Neutrophil (primary cell): ENCODE results near the gene ABCB8.

Experiments used
- H3K27ac ChIP-seq: fragments of 200-600 bp; sonication (generic); 2 replicates; pipeline ENCODE4 v1.5.1; 2016; ENCODE audit warnings: mild to moderate bottlenecking, moderate library complexity
- H3K27me3 ChIP-seq: fragments of 200-600 bp; sonication (generic); 2 replicates; pipeline ENCODE4 v1.6.0; 2016; ENCODE audit warnings: mild to moderate bottlenecking
- H3K36me3 ChIP-seq: fragments of 200-600 bp; sonication (generic); 2 replicates; pipeline ENCODE4 v1.5.1; 2017
- H3K4me1 ChIP-seq, 2 experiments: fragments of 200-600 bp in 1 of 2; sonication (generic) in 1 of 2; 1 replicate in 1 of 2; 2 replicates in 1 of 2; pipeline versions ENCODE4 v1.5.1 to v1.6.1; 2013 to 2016; ENCODE audit warnings: low read depth in 1 of 2, low read length in 1 of 2, mild to moderate bottlenecking in 1 of 2, moderate library complexity in 1 of 2; ENCODE audit not compliant: control insufficient read depth in 1 of 2, insufficient read depth in 1 of 2
- H3K4me3 ChIP-seq, 2 experiments: fragments of 200-600 bp in 1 of 2; sonication (generic) in 1 of 2; 1 replicate in 1 of 2; 2 replicates in 1 of 2; pipeline ENCODE4 v1.5.1; 2013 to 2016; ENCODE audit warnings: low read depth in 1 of 2, low read length in 1 of 2, mild to moderate bottlenecking in 1 of 2, moderate library complexity in 1 of 2
- H3K9me3 ChIP-seq: fragments of 200-600 bp; sonication (generic); 2 replicates; pipeline ENCODE4 v1.5.1; 2016
- TF ChIP-seq, protein P1 (sequence below): fragments of 200-600 bp; sonication (generic); IDR thresholded peaks from 2 replicates; pipeline ENCODE4 v1.5.1; 2016; ENCODE audit warnings: antibody characterized with exemption

The ABCB8 gene

DNA sequence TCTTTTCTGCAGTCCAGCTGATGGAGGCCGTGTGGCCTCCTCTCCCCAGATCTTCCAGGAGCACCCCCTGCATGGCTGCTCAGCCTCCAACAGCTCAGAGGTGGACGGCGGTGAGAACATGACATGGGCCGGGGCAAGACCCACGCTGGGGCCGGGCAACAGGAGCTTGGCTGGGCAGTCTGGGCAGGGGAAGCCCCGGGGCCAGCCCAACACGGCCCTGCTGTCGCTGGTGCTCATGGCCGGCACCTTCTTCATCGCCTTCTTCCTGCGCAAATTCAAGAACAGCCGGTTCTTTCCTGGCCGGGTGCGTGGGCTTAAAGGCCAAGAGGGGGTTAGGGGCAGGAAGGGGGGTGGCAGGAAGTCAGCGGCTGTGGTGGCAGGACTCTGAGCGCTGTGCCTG is 45.7 kb downstream of the ABCB8 start:
- Histone ChIP-seq H3K9me3 (no peaks in the 10 kb centered on the region), H3K4me3 (no peak overlapping the region), H3K36me3 (peaks cover 85% of the 10 kb centered on the region), H3K27me3 (no peaks in the 10 kb centered on the region), H3K4me1 (no peaks in the 10 kb centered on the region), H3K27ac (no peak overlapping the region)
- TF ChIP-seq, protein P1, sequence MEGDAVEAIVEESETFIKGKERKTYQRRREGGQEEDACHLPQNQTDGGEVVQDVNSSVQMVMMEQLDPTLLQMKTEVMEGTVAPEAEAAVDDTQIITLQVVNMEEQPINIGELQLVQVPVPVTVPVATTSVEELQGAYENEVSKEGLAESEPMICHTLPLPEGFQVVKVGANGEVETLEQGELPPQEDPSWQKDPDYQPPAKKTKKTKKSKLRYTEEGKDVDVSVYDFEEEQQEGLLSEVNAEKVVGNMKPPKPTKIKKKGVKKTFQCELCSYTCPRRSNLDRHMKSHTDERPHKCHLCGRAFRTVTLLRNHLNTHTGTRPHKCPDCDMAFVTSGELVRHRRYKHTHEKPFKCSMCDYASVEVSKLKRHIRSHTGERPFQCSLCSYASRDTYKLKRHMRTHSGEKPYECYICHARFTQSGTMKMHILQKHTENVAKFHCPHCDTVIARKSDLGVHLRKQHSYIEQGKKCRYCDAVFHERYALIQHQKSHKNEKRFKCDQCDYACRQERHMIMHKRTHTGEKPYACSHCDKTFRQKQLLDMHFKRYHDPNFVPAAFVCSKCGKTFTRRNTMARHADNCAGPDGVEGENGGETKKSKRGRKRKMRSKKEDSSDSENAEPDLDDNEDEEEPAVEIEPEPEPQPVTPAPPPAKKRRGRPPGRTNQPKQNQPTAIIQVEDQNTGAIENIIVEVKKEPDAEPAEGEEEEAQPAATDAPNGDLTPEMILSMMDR, result no peak

DNA sequence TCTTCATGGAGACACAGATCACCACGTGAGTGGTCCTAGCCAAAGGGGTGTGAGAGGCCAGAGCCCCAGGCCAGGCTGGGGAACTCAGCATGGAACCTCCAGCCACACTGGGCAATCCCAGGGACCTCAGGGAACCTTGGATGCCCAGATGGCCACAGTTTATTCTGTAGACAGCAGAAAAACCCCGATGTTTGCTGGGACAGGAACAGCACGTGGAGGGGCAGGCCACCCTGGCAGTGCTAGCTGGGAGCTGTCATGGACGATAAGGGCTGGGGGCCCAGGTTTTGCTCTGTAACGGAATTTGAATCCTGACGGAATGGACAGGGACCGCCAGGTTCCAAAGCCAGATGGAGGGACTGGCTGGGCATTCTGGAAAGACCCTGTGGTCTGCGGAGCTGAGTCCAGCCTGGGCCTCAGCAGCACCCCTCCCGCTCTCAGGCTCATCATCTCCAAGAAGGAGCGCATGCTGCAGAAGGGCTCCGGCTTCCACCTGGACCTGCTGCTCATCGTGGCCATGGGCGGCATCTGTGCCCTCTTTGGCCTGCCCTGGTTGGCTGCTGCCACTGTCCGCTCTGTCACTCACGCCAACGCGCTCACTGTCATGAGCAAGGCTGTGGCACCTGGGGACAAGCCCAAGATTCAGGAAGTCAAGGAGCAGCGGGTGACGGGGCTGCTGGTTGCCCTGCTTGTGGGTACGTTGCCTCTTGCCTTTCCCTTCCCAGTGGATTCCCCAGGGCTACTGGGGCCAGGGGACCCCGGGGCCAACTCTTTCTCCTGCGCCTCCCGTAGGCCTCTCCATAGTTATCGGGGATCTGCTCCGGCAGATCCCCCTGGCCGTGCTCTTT is 46.8 kb downstream of the ABCB8 start:
- Histone ChIP-seq H3K4me1 (peaks cover 8 to 9% of the 10 kb centered on the region in 2 experiments), H3K9me3 (no peaks in the 10 kb centered on the region), H3K4me3 (no peak overlapping the region), H3K27me3 (no peaks in the 10 kb centered on the region), H3K27ac (no peak overlapping the region), H3K36me3 (peaks cover 75% of the 10 kb centered on the region)
- TF ChIP-seq, protein P1, result no peak

GRCh38 chr7:151075662-151075971 is 47.4 kb downstream of the ABCB8 start:
- no peak overlapping the region for H3K4me3 ChIP-seq
- TF ChIP-seq, protein P1, result no peak
- no peak overlapping the region for H3K27ac ChIP-seq
- peaks cover 69% of the 10 kb centered on the region for H3K36me3 ChIP-seq
- H3K27me3 ChIP-seq, result no peaks in the 10 kb centered on the region
- peaks cover 11 to 15% of the 10 kb centered on the region in 2 experiments for H3K4me1 ChIP-seq
- no peaks in the 10 kb centered on the region for H3K9me3 ChIP-seq

DNA sequence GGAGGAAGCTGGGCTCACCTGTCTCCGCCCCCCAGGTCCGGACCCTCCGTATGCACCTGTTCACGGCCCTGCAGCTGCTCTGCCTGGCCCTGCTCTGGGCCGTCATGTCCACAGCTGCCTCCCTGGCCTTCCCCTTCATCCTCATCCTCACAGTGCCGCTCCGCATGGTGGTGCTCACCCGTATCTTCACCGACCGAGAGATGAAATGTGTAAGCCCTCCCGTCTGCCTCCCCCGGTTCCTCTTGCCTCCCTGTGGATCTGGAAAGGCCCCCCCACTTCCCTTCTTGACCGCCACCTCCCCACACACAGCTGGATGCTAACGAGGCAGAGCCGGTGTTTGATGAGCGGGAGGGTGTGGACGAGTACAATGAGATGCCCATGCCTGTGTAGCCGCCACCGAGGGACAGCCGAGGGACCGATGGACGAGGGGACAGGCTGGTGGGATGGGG is 47.8 kb downstream of the ABCB8 start:
- no peaks in the 10 kb centered on the region for H3K27me3 ChIP-seq
- no peak overlapping the region for H3K4me3 ChIP-seq
- TF ChIP-seq, protein P1, result no peak
- peaks cover 14 to 18% of the 10 kb centered on the region in 2 experiments for H3K4me1 ChIP-seq
- peaks cover 65% of the 10 kb centered on the region for H3K36me3 ChIP-seq
- no peak overlapping the region for H3K27ac ChIP-seq
- no peaks in the 10 kb centered on the region for H3K9me3 ChIP-seq

- no peak overlapping the region for H3K4me3 ChIP-seq
- no peaks in the 10 kb centered on the region for H3K27me3 ChIP-seq
- no peak overlapping the region for H3K27ac ChIP-seq
- peaks cover 19 to 25% of the 10 kb centered on the region in 2 experiments for H3K4me1 ChIP-seq
- TF ChIP-seq, protein P1, result no peak
- H3K9me3 ChIP-seq, result no peaks in the 10 kb centered on the region
- H3K36me3 ChIP-seq, result peaks cover 60% of the 10 kb centered on the region
Observed at GRCh38 chr7:151076863-151077704, 48.8 kb downstream of the ABCB8 start.
